ENCODE results near the gene TSR3.

The TSR3 gene

GRCh38 chr16:1351582-1352362, at the start of gene TSR3, which contains the start of gene GNPTG:
Gene TSR3 (minus strand): TSS chr16:1351878. CDS start chr16:1351804, 74 bp downstream.
Gene GNPTG (plus strand): TSS chr16:1351931. CDS start chr16:1351966, 35 bp downstream.
- DNase-seq (ENCODE audit: low read depth, low spot score) = peak; percentile 44

DNA sequence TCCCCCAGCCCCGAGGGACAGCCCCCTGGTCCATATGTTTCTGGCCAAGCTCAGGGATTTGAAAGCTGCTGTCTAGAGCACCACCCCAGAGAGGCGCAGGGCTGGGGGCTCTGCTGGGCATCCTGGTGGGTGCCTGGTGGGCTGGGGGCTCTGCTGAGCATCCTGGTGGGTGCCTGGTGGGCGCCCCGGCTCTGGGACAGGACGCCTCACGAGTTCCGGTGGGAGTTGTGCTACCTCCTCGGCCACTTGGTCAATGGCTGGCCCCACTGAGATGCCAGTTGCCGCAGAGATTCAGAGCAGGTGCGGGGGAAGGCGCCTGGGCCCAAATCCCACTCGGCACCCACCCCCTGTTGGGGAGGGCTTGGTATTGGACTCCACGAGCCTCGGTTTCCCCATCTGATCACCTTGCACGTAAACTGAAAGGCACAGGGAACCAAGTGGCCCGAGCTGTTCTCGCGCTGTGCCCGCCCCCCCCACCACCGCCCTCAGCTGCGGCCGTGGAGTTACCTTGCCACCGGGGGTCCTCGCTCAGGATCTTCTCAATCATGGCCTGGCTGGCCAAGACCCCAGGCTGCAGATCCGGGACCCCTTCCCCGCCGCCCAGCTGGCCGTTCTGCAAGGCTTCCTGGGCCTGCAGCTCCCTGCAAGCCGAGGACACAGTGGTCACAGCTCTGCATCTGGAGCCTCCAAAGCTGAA, 49.5 kb upstream of the TSR3 start:
- DNase-seq (ENCODE audit: low read depth, low spot score) = no peak

DNA sequence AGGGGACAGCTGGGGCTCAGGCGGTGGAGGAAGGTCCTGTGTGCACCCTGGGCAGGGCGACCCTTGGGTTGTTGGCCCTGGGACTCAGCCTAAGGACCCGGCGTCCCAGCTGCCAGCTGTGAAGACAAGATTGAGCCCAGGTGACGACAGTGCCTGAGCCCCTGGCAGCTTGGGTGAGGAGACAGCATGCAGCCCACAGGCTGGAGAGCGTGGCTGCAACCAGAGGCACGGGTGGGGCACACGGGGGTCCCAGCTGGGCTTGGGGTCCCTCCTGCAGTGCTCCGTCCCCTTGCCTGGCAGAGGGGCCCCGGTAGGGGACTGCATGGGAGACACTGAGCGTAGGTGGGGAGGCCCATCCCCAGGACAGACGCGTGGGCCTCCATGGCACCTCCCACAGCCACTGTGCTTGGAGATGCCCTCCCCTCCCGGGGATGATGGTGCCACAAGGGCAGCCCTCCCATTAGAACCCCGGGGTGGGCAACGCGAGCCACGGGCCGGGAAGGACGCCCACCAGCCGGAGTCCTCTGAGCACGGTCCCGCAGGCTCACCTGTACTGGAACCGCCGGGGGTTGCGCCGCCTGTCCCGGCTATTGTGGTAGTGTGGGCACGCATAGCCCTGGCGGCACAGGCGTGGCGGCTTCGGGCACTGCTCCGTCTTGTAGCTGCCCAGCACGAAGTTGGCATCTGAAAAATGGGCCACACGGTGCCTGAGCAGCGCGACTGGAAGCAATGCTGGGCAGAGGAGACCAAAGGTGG, 47.3 kb upstream of the TSR3 start:
- no peak for DNase-seq (ENCODE audit: low read depth, low spot score)

DNA sequence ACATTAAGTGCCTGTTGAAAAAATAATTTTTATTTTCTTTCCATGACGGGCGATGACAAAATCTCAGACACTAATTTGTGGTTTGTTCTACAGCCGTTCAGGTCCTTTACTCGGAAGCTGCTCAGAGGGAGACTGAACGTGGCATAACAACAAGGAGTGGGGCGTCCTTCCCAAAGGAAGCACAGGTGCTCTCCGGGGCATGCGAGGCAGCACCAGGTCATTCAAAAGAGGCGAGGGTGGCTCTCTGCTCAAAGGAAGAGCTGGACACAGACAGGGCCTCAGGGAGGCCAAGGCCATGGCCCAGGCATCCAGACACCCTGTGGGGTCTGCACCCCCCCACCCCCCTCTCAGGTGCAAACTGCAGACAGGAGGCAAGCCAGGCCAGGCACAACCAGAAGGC, 46.7 kb upstream of the TSR3 start:
- DNase-seq (ENCODE audit: low read depth, low spot score) = no peak

GRCh38 chr16:1397779-1398178, 46.1 kb upstream of the TSR3 start:
- no peak for DNase-seq (ENCODE audit: low read depth, low spot score)

DNA sequence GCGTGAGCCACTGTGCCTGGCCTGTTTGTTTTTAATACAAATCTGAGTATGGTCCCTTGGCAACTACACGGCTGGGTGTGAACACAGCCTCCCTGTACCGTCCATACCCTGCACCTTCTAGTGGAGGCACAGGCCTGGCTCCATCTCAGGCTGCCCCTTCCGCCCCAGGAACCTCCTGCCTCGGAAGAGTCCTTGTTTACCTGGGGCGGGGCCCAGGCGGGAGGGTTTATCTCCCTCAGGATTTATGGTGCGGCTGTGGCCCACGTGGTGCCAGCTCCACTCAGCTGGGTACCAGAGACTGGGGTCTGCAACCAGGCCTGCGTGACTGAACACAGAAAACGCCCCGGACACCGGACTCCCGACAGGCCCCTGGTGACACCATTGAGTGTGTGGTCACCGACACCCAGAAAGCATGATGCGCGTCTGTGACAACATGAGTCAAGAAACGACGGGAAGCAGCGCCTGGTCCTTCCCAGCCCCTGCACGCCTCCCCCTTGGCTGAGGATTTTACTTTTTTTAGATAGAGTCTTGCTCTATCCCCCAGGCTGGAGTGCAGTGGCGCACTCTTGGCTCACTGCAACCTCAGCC, 43.9 kb upstream of the TSR3 start:
- DNase-seq (ENCODE audit: low read depth, low spot score) = no peak

DNA sequence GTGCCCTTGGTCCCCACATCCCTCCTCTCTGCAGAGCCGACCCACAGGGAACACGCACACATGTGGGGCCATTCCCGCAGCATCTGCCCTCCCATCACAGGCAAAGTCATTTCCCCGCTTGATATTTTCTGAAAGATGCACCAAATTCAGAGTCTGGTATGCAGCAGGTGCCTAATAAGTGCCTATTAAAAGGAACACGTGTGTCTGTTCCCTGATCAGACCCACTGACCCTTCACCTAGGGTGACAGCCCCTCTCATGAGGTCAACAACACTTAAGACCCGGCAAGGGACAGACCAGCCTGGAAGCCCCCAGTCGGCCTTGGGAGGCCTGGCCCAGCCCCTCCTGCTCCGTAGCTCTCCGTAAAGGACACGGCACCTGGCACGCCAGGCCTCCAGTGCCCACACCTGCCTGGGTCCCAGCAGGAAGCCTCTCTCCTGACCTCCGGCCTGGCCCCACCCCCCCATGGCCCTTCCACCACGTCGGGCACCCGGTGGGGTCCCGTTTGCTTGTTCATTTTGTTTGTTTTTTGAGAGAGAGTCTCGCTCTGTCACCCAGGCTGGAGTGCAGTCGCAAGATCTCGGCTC, 42.8 kb upstream of the TSR3 start:
- DNase-seq (ENCODE audit: low read depth, low spot score) = no peak

GRCh38 chr16:1393613-1394176, 42.0 kb upstream of the TSR3 start:
- DNase-seq (ENCODE audit: low read depth, low spot score) = no peak

GRCh38 chr16:1392826-1393225, 41.1 kb upstream of the TSR3 start:
- DNase-seq (ENCODE audit: low read depth, low spot score) = no peak

DNA sequence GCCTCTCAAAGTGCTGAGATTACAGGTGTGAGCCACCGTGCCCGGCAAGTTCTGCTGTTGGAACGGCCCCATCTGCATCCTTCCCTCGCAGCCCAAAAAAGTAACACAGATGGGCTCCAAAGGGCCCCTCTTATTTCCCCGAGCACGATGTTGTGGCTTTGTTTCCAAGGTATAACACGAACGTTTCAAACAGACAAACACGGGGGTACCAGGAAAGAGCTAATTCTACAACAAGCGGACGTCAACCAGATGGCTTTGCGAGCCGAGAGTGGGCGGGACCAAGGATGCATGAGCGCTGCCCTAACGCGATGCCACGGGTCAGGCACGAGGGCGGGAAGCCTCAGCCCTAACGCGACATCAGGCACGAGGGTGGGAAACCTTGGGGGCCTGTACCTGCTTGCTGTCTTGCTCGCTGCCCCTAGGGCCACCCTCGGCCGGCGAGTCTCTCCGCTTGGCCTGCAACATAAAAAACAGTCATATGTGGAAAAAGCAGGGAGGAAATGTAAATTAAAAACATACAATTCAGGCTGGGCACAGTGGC, 38.6 kb upstream of the TSR3 start:
- DNase-seq (ENCODE audit: low read depth, low spot score) = no peak

GRCh38 chr16:1389762-1390161, 38.1 kb upstream of the TSR3 start:
- DNase-seq (ENCODE audit: low read depth, low spot score) = no peak

DNA sequence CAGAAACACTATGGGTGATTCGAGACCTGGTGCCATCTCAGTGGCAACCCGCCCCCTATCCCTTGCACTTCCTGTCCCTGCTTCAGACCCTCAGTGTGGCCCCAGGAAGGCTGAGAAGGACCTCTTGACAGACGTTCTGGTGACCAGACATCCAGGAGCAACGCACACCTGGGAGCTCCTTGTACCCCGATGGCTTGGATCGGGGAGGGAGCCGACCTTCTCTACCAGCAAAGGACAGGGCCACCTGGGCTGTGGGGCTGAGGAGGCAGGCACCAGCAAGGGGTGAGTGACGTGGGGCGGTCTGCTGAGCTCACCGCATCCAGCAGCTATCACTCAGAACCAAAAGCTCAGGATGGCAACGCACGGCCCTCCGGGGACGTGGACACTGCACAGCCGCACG, 35.7 kb upstream of the TSR3 start:
- DNase-seq (ENCODE audit: low read depth, low spot score) = no peak

GRCh38 chr16:1385232-1385631, 33.6 kb upstream of the TSR3 start:
- no peak for DNase-seq (ENCODE audit: low read depth, low spot score)

DNA sequence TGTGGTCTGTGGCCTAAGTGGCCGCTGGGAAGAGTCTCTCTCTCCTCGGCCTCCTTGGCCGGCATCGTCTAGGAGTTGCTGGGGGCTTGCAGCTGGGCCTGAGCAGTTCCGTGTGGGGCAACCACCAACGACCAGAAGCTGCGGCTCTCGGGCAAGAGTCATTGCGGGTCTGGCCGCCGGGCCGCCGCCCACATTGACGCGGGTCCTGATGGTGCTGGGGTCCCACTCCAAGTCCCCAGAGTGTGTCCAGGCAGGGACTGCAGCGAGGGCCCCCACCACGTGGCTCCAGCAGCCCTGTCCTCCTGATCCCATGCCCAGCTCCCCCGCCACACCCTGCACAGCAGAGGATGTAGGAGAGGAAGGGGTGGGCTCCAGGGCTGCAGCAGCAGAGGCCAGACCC, 31.9 kb upstream of the TSR3 start:
- DNase-seq (ENCODE audit: low read depth, low spot score) = no peak

- no peak for DNase-seq (ENCODE audit: low read depth, low spot score)
Observed at GRCh38 chr16:1381612-1382406, 30.1 kb upstream of the TSR3 start.

DNA sequence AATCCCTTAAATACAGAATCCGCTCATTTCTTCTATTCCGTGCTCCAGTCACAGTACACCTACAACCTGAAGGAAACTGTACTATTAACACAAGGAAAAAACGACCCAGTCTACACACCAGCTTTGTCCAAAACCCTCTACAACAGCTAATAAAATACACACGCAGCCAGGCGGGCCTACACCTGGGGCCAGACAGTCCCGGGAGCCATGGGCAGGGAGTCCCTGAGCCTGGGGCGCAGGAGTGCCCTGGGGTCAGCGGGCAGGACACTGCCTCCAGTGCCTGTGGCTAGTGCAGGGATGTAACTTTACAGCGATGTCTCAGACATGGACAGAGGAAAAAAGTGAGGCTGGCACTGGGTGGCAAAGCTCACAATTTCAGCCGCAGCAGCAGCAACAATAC, 28.5 kb upstream of the TSR3 start:
- DNase-seq (ENCODE audit: low read depth, low spot score) = no peak

- DNase-seq (ENCODE audit: low read depth, low spot score) = no peak
Observed at GRCh38 chr16:1379304-1380076, 27.8 kb upstream of the TSR3 start.

GRCh38 chr16:1378804-1379303, 27.2 kb upstream of the TSR3 start:
- no peak for DNase-seq (ENCODE audit: low read depth, low spot score)

- DNase-seq (ENCODE audit: low read depth, low spot score) = no peak
Observed at GRCh38 chr16:1378087-1378803, 26.6 kb upstream of the TSR3 start.
